Suprapubic skin (tissue), 3 donors: ENCODE measurements around the gene RWDD1.

ENCODE experiments used
- CTCF ChIP-seq, 2 donors: fragments of 200-600 bp in 1 of 2; fragments of 450-650 bp in 1 of 2; sonication (generic) in 1 of 2; IDR thresholded peaks; one replicate each; pipeline ENCODE4 v1.5.1; 2016 to 2019; ENCODE audit warnings: antibody characterized with exemption in 2 of 2, mild to moderate bottlenecking in 1 of 2, moderate library complexity in 1 of 2
- EP300 ChIP-seq: sonication (generic); formaldehyde crosslinking; IDR thresholded peaks from one replicate; pipeline ENCODE4 v1.6.1; 2017; ENCODE audit warnings: antibody characterized with exemption
- POLR2A ChIP-seq, 2 donors: fragments of 450-650 bp; IDR thresholded peaks; one replicate each; pipeline ENCODE4 v1.6.1; 2017; ENCODE audit warnings: antibody characterized with exemption in 2 of 2, mild to moderate bottlenecking in 2 of 2, moderate library complexity in 2 of 2

- TF ChIP-seq CTCF (IDR thresholded peaks at IDR 0.05): no peak
- no peak for TF ChIP-seq POLR2A (IDR thresholded peaks at IDR 0.05)
- TF ChIP-seq EP300: no peak
Observed at GRCh38 chr6:116586738-116587137, 15.4 kb downstream of the RWDD1 start.
